Measurements from ENCODE around the gene CDK18.

Gene CDK18

GRCh38 chr1:205465392-205465791, 39.1 kb upstream of the CDK18 start:
- Histone ChIP-seq H3K9me3 (ENCODE audit: insufficient read depth, low read length) (no peaks in the 10 kb centered on the region), H3K27me3 (ENCODE audit: insufficient read depth, insufficient read length) (no peaks in the 10 kb centered on the region), H3K4me1 (ENCODE audit: insufficient read depth, insufficient read length) (no peaks in the 10 kb centered on the region), H3K36me3 (ENCODE audit: insufficient read depth, insufficient read length, low read length) (no peaks in the 10 kb centered on the region), H3K4me3 (ENCODE audit: insufficient read length, low read depth) (no peak overlapping the region), H3K9ac (ENCODE audit: insufficient read length, low read depth) (no peak overlapping the region)
- TF ChIP-seq SUZ12 (IDR thresholded peaks at IDR 0.05; ENCODE audit: extremely low read depth, insufficient read depth, insufficient read length): no peak
- no peak for TF ChIP-seq ZNF274 (IDR thresholded peaks at IDR 0.05; ENCODE audit: low read depth, low read length)
- no peak for TF ChIP-seq YY1 (IDR thresholded peaks at IDR 0.05; ENCODE audit: insufficient read depth, insufficient read length)
- no peak for DNase-seq (ENCODE audit: low read depth, low spot score)

GRCh38 chr1:205466595-205467220, 37.8 kb upstream of the CDK18 start:
- TF ChIP-seq SUZ12 (IDR thresholded peaks at IDR 0.05; ENCODE audit: extremely low read depth, insufficient read depth, insufficient read length) (no peak), ZNF274 (IDR thresholded peaks at IDR 0.05; ENCODE audit: low read depth, low read length) (no peak), YY1 (IDR thresholded peaks at IDR 0.05; ENCODE audit: insufficient read depth, insufficient read length) (no peak)
- H3K27me3 ChIP-seq (ENCODE audit: insufficient read depth, insufficient read length): no peaks in the 10 kb centered on the region
- no peaks in the 10 kb centered on the region for H3K36me3 ChIP-seq (ENCODE audit: insufficient read depth, insufficient read length, low read length)
- no peak for DNase-seq (ENCODE audit: low read depth, low spot score)
- no peak overlapping the region for H3K9ac ChIP-seq (ENCODE audit: insufficient read length, low read depth)
- no peaks in the 10 kb centered on the region for H3K9me3 ChIP-seq (ENCODE audit: insufficient read depth, low read length)
- no peaks in the 10 kb centered on the region for H3K4me1 ChIP-seq (ENCODE audit: insufficient read depth, insufficient read length)
- no peak overlapping the region for H3K4me3 ChIP-seq (ENCODE audit: insufficient read length, low read depth)

GRCh38 chr1:205470131-205470530, 34.3 kb upstream of the CDK18 start:
- no peaks in the 10 kb centered on the region for H3K36me3 ChIP-seq (ENCODE audit: insufficient read depth, insufficient read length, low read length)
- H3K9ac ChIP-seq (ENCODE audit: insufficient read length, low read depth): no peak overlapping the region
- H3K27me3 ChIP-seq (ENCODE audit: insufficient read depth, insufficient read length): peaks cover 2% of the 10 kb centered on the region
- no peak overlapping the region for H3K4me3 ChIP-seq (ENCODE audit: insufficient read length, low read depth)
- DNase-seq (ENCODE audit: low read depth, low spot score): no peak
- TF ChIP-seq ZNF274 (IDR thresholded peaks at IDR 0.05; ENCODE audit: low read depth, low read length) (no peak), YY1 (IDR thresholded peaks at IDR 0.05; ENCODE audit: insufficient read depth, insufficient read length) (no peak), SUZ12 (IDR thresholded peaks at IDR 0.05; ENCODE audit: extremely low read depth, insufficient read depth, insufficient read length) (no peak)
- H3K9me3 ChIP-seq (ENCODE audit: insufficient read depth, low read length): peaks cover 8% of the 10 kb centered on the region
- no peaks in the 10 kb centered on the region for H3K4me1 ChIP-seq (ENCODE audit: insufficient read depth, insufficient read length)

- Histone ChIP-seq H3K27me3 (ENCODE audit: insufficient read depth, insufficient read length) (peaks cover 2% of the 10 kb centered on the region), H3K9me3 (ENCODE audit: insufficient read depth, low read length) (peaks cover 18% of the 10 kb centered on the region), H3K36me3 (ENCODE audit: insufficient read depth, insufficient read length, low read length) (no peaks in the 10 kb centered on the region), H3K4me3 (ENCODE audit: insufficient read length, low read depth) (no peak overlapping the region), H3K9ac (ENCODE audit: insufficient read length, low read depth) (no peak overlapping the region), H3K4me1 (ENCODE audit: insufficient read depth, insufficient read length) (peaks cover 14% of the 10 kb centered on the region)
- DNase-seq (ENCODE audit: low read depth, low spot score): no peak
- TF ChIP-seq YY1 (IDR thresholded peaks at IDR 0.05; ENCODE audit: insufficient read depth, insufficient read length) (no peak), SUZ12 (IDR thresholded peaks at IDR 0.05; ENCODE audit: extremely low read depth, insufficient read depth, insufficient read length) (no peak), ZNF274 (IDR thresholded peaks at IDR 0.05; ENCODE audit: low read depth, low read length) (no peak)
These were observed 31.6 kb upstream of the CDK18 start for GRCh38 chr1:205472737-205473441.

- TF ChIP-seq YY1 (IDR thresholded peaks at IDR 0.05; ENCODE audit: insufficient read depth, insufficient read length) (no peak), SUZ12 (IDR thresholded peaks at IDR 0.05; ENCODE audit: extremely low read depth, insufficient read depth, insufficient read length) (no peak), ZNF274 (IDR thresholded peaks at IDR 0.05; ENCODE audit: low read depth, low read length) (no peak)
- H3K9ac ChIP-seq (ENCODE audit: insufficient read length, low read depth): no peak overlapping the region
- DNase-seq (ENCODE audit: low read depth, low spot score): no peak
These were observed 31.0 kb upstream of the CDK18 start for GRCh38 chr1:205473475-205473874.

GRCh38 chr1:205473966-205474365, 30.5 kb upstream of the CDK18 start:
- no peak for TF ChIP-seq YY1 (IDR thresholded peaks at IDR 0.05; ENCODE audit: insufficient read depth, insufficient read length)
- TF ChIP-seq ZNF274 (IDR thresholded peaks at IDR 0.05; ENCODE audit: low read depth, low read length): no peak
- TF ChIP-seq SUZ12 (IDR thresholded peaks at IDR 0.05; ENCODE audit: extremely low read depth, insufficient read depth, insufficient read length): no peak
- Histone ChIP-seq H3K4me1 (ENCODE audit: insufficient read depth, insufficient read length) (peaks cover 15% of the 10 kb centered on the region), H3K27me3 (ENCODE audit: insufficient read depth, insufficient read length) (peaks cover 2% of the 10 kb centered on the region), H3K36me3 (ENCODE audit: insufficient read depth, insufficient read length, low read length) (no peaks in the 10 kb centered on the region), H3K9ac (ENCODE audit: insufficient read length, low read depth) (no peak overlapping the region), H3K9me3 (ENCODE audit: insufficient read depth, low read length) (peaks cover 18% of the 10 kb centered on the region), H3K4me3 (ENCODE audit: insufficient read length, low read depth) (no peak overlapping the region)
- no peak for DNase-seq (ENCODE audit: low read depth, low spot score)

More at GRCh38 chr1:205473475-205473874, 31.0 kb upstream of the CDK18 start:
- peaks cover 2% of the 10 kb centered on the region for H3K27me3 ChIP-seq (ENCODE audit: insufficient read depth, insufficient read length)
- peaks cover 18% of the 10 kb centered on the region for H3K9me3 ChIP-seq (ENCODE audit: insufficient read depth, low read length)
- no peak overlapping the region for H3K4me3 ChIP-seq (ENCODE audit: insufficient read length, low read depth)
- no peaks in the 10 kb centered on the region for H3K36me3 ChIP-seq (ENCODE audit: insufficient read depth, insufficient read length, low read length)
- H3K4me1 ChIP-seq (ENCODE audit: insufficient read depth, insufficient read length): peaks cover 15% of the 10 kb centered on the region

GRCh38 chr1:205474571-205474970, 29.9 kb upstream of the CDK18 start:
- Histone ChIP-seq H3K9ac (ENCODE audit: insufficient read length, low read depth) (no peak overlapping the region), H3K4me1 (ENCODE audit: insufficient read depth, insufficient read length) (peaks cover 15% of the 10 kb centered on the region), H3K36me3 (ENCODE audit: insufficient read depth, insufficient read length, low read length) (no peaks in the 10 kb centered on the region), H3K4me3 (ENCODE audit: insufficient read length, low read depth) (no peak overlapping the region), H3K27me3 (ENCODE audit: insufficient read depth, insufficient read length) (peaks cover 2% of the 10 kb centered on the region), H3K9me3 (ENCODE audit: insufficient read depth, low read length) (peaks cover 18% of the 10 kb centered on the region)
- no peak for DNase-seq (ENCODE audit: low read depth, low spot score)
- TF ChIP-seq SUZ12 (IDR thresholded peaks at IDR 0.05; ENCODE audit: extremely low read depth, insufficient read depth, insufficient read length) (no peak), ZNF274 (IDR thresholded peaks at IDR 0.05; ENCODE audit: low read depth, low read length) (no peak), YY1 (IDR thresholded peaks at IDR 0.05; ENCODE audit: insufficient read depth, insufficient read length) (no peak)

Data from NT2/D1 (cell line).